Ureter (tissue), 1 donor: ENCODE measurements around the gene ALPK1. TPM values are rescaled to one million over a fixed set of nuclear protein-coding genes. Genes with fewer than 3 reads are reported as not detected.

Experiments used
- DNase-seq: peaks from one replicate; pipeline ENCODE4 v3.0.0-alpha.2; 2020; ENCODE audit warnings: low spot score
- total RNA-seq: library from RNA; stranded (reverse); gene quantifications from one replicate; pipeline ENCODE4 v1.2.4, GENCODE V29; 2023
- donor health status: DM: yes; HTN: yes; CAD: no.

ALPK1 gene
- total RNA-seq, 1 donor from 2014 or later, result 49.1 TPM

GRCh38 chr4:112327965-112328733, 31.0 kb downstream of the ALPK1 start:
- DNase-seq, result no peak

GRCh38 chr4:112328734-112329130, 31.6 kb downstream of the ALPK1 start:
- DNase-seq, result no peak

GRCh38 chr4:112329672-112330375, 32.7 kb downstream of the ALPK1 start:
- DNase-seq, result no peak

GRCh38 chr4:112330921-112331320, 33.8 kb downstream of the ALPK1 start:
- DNase-seq, result no peak

GRCh38 chr4:112332398-112332797, 35.2 kb downstream of the ALPK1 start:
- DNase-seq, result no peak

GRCh38 chr4:112340023-112340422, 42.9 kb downstream of the ALPK1 start:
- DNase-seq, result no peak

GRCh38 chr4:112341033-112341432, 43.9 kb downstream of the ALPK1 start:
- DNase-seq, result no peak

GRCh38 chr4:112343330-112344080, 46.3 kb downstream of the ALPK1 start:
- no peak for DNase-seq

GRCh38 chr4:112348488-112349158, 51.5 kb downstream of the ALPK1 start:
- peak; percentile 71 for DNase-seq

- DNase-seq, result no peak
These were observed 55.6 kb downstream of the ALPK1 start for GRCh38 chr4:112352736-112353135.

- DNase-seq, result no peak
These were observed 58.5 kb downstream of the ALPK1 start for GRCh38 chr4:112355662-112356061.

- DNase-seq, result no peak
These were observed 60.3 kb downstream of the ALPK1 start for GRCh38 chr4:112357453-112357852.

GRCh38 chr4:112357897-112358296, 60.7 kb downstream of the ALPK1 start:
- DNase-seq, result no peak

- no peak for DNase-seq
These were observed 61.2 kb downstream of the ALPK1 start for GRCh38 chr4:112358415-112358814.

- no peak for DNase-seq
These were observed 62.0 kb downstream of the ALPK1 start for GRCh38 chr4:112358952-112359749.

GRCh38 chr4:112361181-112361791, 64.1 kb downstream of the ALPK1 start:
- DNase-seq, result no peak

- DNase-seq, result no peak
These were observed 73.3 kb downstream of the ALPK1 start for GRCh38 chr4:112370466-112370865.

- no peak for DNase-seq
These were observed 74.2 kb downstream of the ALPK1 start for GRCh38 chr4:112371361-112371760.

GRCh38 chr4:112374850-112375249, 77.7 kb downstream of the ALPK1 start:
- DNase-seq, result no peak

- DNase-seq, result no peak
These were observed 80.0 kb downstream of the ALPK1 start for GRCh38 chr4:112377171-112377570.
